Measurements from ENCODE around the gene OBSCN.

The OBSCN gene

GRCh38 chr1:228272331-228272791 is 64.5 kb downstream of the OBSCN start:
- DNase-seq = no peak

GRCh38 chr1:228272831-228273571 is 65.2 kb downstream of the OBSCN start:
- Mint-ChIP-seq H3K9me3 (no peaks in the 10 kb centered on the region), H3K27me3 (ENCODE audit: low read depth, poor library complexity) (peaks cover 7% of the 10 kb centered on the region), H3K36me3 (ENCODE audit: low read depth) (peaks cover 15% of the 10 kb centered on the region), H3K4me3 (no peak overlapping the region), H3K4me1 (peaks cover 12% of the 10 kb centered on the region), H3K27ac (no peak overlapping the region)
- no peak for DNase-seq
- TF ChIP-seq CTCF (IDR thresholded peaks at IDR 0.05) = no peak

More at GRCh38 chr1:228272331-228272791, 64.5 kb downstream of the OBSCN start:
- Mint-ChIP-seq H3K36me3 (ENCODE audit: low read depth) (peaks cover 20% of the 10 kb centered on the region), H3K4me1 (peaks cover 12% of the 10 kb centered on the region), H3K4me3 (no peak overlapping the region), H3K9me3 (no peaks in the 10 kb centered on the region), H3K27me3 (ENCODE audit: low read depth, poor library complexity) (peaks cover 7% of the 10 kb centered on the region), H3K27ac (no peak overlapping the region)
- TF ChIP-seq CTCF (IDR thresholded peaks at IDR 0.05) = no peak

- no peak overlapping the region for H3K27ac Mint-ChIP-seq
- peaks cover 7% of the 10 kb centered on the region for H3K27me3 Mint-ChIP-seq (ENCODE audit: low read depth, poor library complexity)
- no peak overlapping the region for H3K4me3 Mint-ChIP-seq
- peaks cover 15% of the 10 kb centered on the region for H3K36me3 Mint-ChIP-seq (ENCODE audit: low read depth)
- H3K9me3 Mint-ChIP-seq = no peaks in the 10 kb centered on the region
- TF ChIP-seq CTCF (IDR thresholded peaks at IDR 0.05) = no peak
- peaks cover 11% of the 10 kb centered on the region for H3K4me1 Mint-ChIP-seq
- no peak for DNase-seq
Observed at GRCh38 chr1:228273720-228274451, 66.0 kb downstream of the OBSCN start.

GRCh38 chr1:228274452-228275178 is 66.8 kb downstream of the OBSCN start:
- no peak for TF ChIP-seq CTCF (IDR thresholded peaks at IDR 0.05)
- Mint-ChIP-seq H3K9me3 (no peaks in the 10 kb centered on the region), H3K36me3 (ENCODE audit: low read depth) (peaks cover 18% of the 10 kb centered on the region), H3K27ac (no peak overlapping the region), H3K27me3 (ENCODE audit: low read depth, poor library complexity) (peaks cover 7% of the 10 kb centered on the region), H3K4me3 (peak overlapping the region; percentile 77), H3K4me1 (peaks cover 5% of the 10 kb centered on the region)
- DNase-seq = no peak

- no peak for TF ChIP-seq CTCF (IDR thresholded peaks at IDR 0.05)
Observed at GRCh38 chr1:228275179-228275429, 67.3 kb downstream of the OBSCN start.

More at GRCh38 chr1:228275179-228275429, 67.3 kb downstream of the OBSCN start:
- Mint-ChIP-seq H3K4me1 (peaks cover 5% of the 10 kb centered on the region), H3K27me3 (ENCODE audit: low read depth, poor library complexity) (peaks cover 7% of the 10 kb centered on the region), H3K27ac (no peak overlapping the region), H3K36me3 (ENCODE audit: low read depth) (peaks cover 22% of the 10 kb centered on the region), H3K4me3 (peak overlapping the region; percentile 77), H3K9me3 (no peaks in the 10 kb centered on the region)
- DNase-seq = no peak
